Right lobe of liver (tissue), 6 donors: Measurements from ENCODE around the gene STAT5B. TPM values are rescaled to one million over a fixed set of nuclear protein-coding genes. Genes with fewer than 3 reads are reported as not detected.

ENCODE experiments used
- ATAC-seq, 4 donors: fragments of 200-7000 bp; cut with Tn5 transposase; one replicate each; pipeline ENCODE4 v1.9.1; 2020; ENCODE audit warnings: mild to moderate bottlenecking in 4 of 4, moderate library complexity in 4 of 4
- DNase-seq, 3 donors: peaks; one replicate each; pipeline ENCODE4 v3.0.0-alpha.2; 2020
- H3K27ac ChIP-seq, 3 donors: fragments of 200-600 bp; one replicate each; pipeline ENCODE4 v1.8.0; 2022
- H3K27me3 ChIP-seq, 2 donors: fragments of 200-600 bp; one replicate each; pipeline ENCODE4 v1.8.0; 2022
- H3K36me3 ChIP-seq, 4 donors: fragments of 200-600 bp; sonication (generic) in 1 of 4; one replicate each; pipeline versions ENCODE4 v1.5.1 to v1.8.0; 2017 to 2022; ENCODE audit warnings: control low read depth in 1 of 4
- H3K4me1 ChIP-seq, 4 donors: fragments of 200-600 bp; sonication (generic) in 1 of 4; one replicate each; pipeline versions ENCODE4 v1.5.1 to v1.8.0; 2017 to 2022; ENCODE audit warnings: control low read depth in 1 of 4
- H3K4me3 ChIP-seq, 3 donors: fragments of 200-600 bp; one replicate each; pipeline ENCODE4 v1.8.0; 2022
- H3K9me3 ChIP-seq, 4 donors: fragments of 200-600 bp; sonication (generic) in 1 of 4; one replicate each; pipeline versions ENCODE4 v1.5.1 to v1.8.0; 2017 to 2022; ENCODE audit warnings: control low read depth in 1 of 4
- CTCF ChIP-seq, 4 donors: fragments of 200-600 bp in 3 of 4; fragments of 450-650 bp in 1 of 4; IDR thresholded peaks; one replicate each; pipeline versions ENCODE4 v1.5.1 to v1.8.0; 2016 to 2022; ENCODE audit warnings: antibody characterized with exemption in 4 of 4, mild to moderate bottlenecking in 2 of 4
- POLR2A ChIP-seq: fragments of 450-650 bp; IDR thresholded peaks from one replicate; pipeline ENCODE4 v1.6.1; 2017; ENCODE audit warnings: antibody characterized with exemption, mild to moderate bottlenecking
- WGBS: methylation state at CpG from one replicate; pipeline ENCODE4 v1.1.6; 2018; ENCODE audit warnings: low coverage, low lambda C conversion rate; ENCODE audit not compliant: insufficient coverage; ENCODE audit errors: missing lambda C conversion rate; 5-methylcytosine and 5-hydroxymethylcytosine counted together
- intact Hi-C, 2 donors: fragments of 100-400 bp; cut with DNase I; formaldehyde crosslinking; loops; one replicate each; pipeline versions ENCODE4 v1.11.2 to v1.14.1; 2022
- total RNA-seq, 6 experiments: library from RNA; depleted of rRNA in 2 of 6; stranded (reverse); fragments of >200 nt in 2 of 6; fragmentation: NEBNext Ultra II Directional in 3 of 6; extraction: Animal tissue kit (Norgen Biotek cat#: 25700) in 3 of 6; gene quantifications; one replicate each; pipeline versions ENCODE4 v1.1.0 to v1.2.4, GENCODE V29; 2016 to 2023
- donor health status: DM: no; HTN: yes; CAD: no.
- donor health status: DM: no; HTN: no; CAD: no.
- donor health status: DM: no; HTN: no; CAD: no.
- donor health status: DM: no; HTN: yes; CAD: no.
- donor health status: DM: no; HTN: yes; CAD: no.

STAT5B gene
- total RNA-seq, 6 experiments from 2014 or later = 21.2 to 29.0 (median 26.7) TPM

GRCh38 chr17:42193969-42194899, 82.0 kb downstream of the STAT5B start, which contains the start of gene GHDC:
GHDC (minus strand) TSS chr17:42194494; CDS start chr17:42193581, 913 bp downstream.
- Histone ChIP-seq H3K36me3 (no peaks in the 10 kb centered on the region), H3K4me1 (peaks cover 0 to 13% (median 2%) of the 10 kb centered on the region in 4 donors), H3K4me3 (peak within 1 kb of the TSS; percentile 58 to 82 (median 75)), H3K27me3 (no peaks in the 10 kb centered on the region), H3K27ac (peak within 1 kb of the TSS; percentile 62 to 81 (median 77)), H3K9me3 (no peaks in the 10 kb centered on the region)
- WGBS = 7% methylated on average over 20 of the region's 24 CpGs
- TF ChIP-seq POLR2A = no peak
- peak in 1 of 4 donors; percentile 8 for TF ChIP-seq CTCF (IDR thresholded peaks at IDR 0.05)
- intact Hi-C loops = no loop called here
- peak; percentile 93 to 97 (median 96) for ATAC-seq
- DNase-seq = peak; percentile 80 to 92 (median 89)

GRCh38 chr17:42193216-42193968, 82.8 kb downstream of the STAT5B start:
- peak overlapping the region in 1 of 3 donors; percentile 62 for H3K27ac ChIP-seq
- ATAC-seq = no peak
- intact Hi-C loops = no loop called here

GRCh38 chr17:42192189-42193126, 83.7 kb downstream of the STAT5B start:
- Histone ChIP-seq H3K27me3 (no peaks in the 10 kb centered on the region), H3K36me3 (no peaks in the 10 kb centered on the region), H3K4me3 (no peak overlapping the region), H3K27ac (no peak overlapping the region), H3K9me3 (no peaks in the 10 kb centered on the region), H3K4me1 (peaks cover 0 to 13% (median 2%) of the 10 kb centered on the region in 4 donors)
- no peak for TF ChIP-seq CTCF (IDR thresholded peaks at IDR 0.05)
- no peak for TF ChIP-seq POLR2A
- ATAC-seq = no peak
- intact Hi-C loops = no loop called here
- WGBS = 95% methylated on average over 4 of the region's 23 CpGs
- DNase-seq = no peak

More at GRCh38 chr17:42193216-42193968, 82.8 kb downstream of the STAT5B start:
- Histone ChIP-seq H3K36me3 (no peaks in the 10 kb centered on the region), H3K27me3 (no peaks in the 10 kb centered on the region), H3K4me1 (peaks cover 0 to 13% (median 2%) of the 10 kb centered on the region in 4 donors), H3K4me3 (peak overlapping the region; percentile 58 to 82 (median 75)), H3K9me3 (no peaks in the 10 kb centered on the region)
- 52% methylated on average over 5 of the region's 12 CpGs for WGBS
- no peak for DNase-seq
- TF ChIP-seq POLR2A (no peak), CTCF (IDR thresholded peaks at IDR 0.05) (no peak)

GRCh38 chr17:42191275-42191608, 84.9 kb downstream of the STAT5B start:
- Histone ChIP-seq H3K36me3 (no peaks in the 10 kb centered on the region), H3K4me3 (no peak overlapping the region)

More at GRCh38 chr17:42191275-42191608, 84.9 kb downstream of the STAT5B start:
- Histone ChIP-seq H3K4me1 (peaks cover 0 to 13% (median 2%) of the 10 kb centered on the region in 4 donors), H3K27ac (no peak overlapping the region), H3K27me3 (no peaks in the 10 kb centered on the region), H3K9me3 (no peaks in the 10 kb centered on the region)
- DNase-seq = no peak
- TF ChIP-seq POLR2A (no peak), CTCF (IDR thresholded peaks at IDR 0.05) (no peak)
- intact Hi-C loops = no loop called here
- no peak for ATAC-seq
- 100% methylated on average over 2 of the region's 5 CpGs for WGBS
